HCT116 (cell line): ENCODE results near the gene RAET1L. TPM values are rescaled to one million over a fixed set of nuclear protein-coding genes. Genes with fewer than 3 reads are reported as not detected.

Source experiments
- ATAC-seq: fragments of 200-7000 bp; cut with Tn5 transposase; 2 replicates; pipeline ENCODE4 v1.9.1; 2020; ENCODE audit warnings: mild to moderate bottlenecking, moderate library complexity
- BruUV-seq: library from RNA; stranded (reverse); fragments of 400-500 nt; replicated peaks from 2 replicates; lab custom pipeline; 2021; lab: Mats Ljungman, UMichigan
- CTCF ChIA-PET: fragments of 300-600 bp; sonication (Branson Sonifier 250); formaldehyde crosslinking; loops from one replicate; lab custom pipeline; 2021; ENCODE audit warnings: antibody characterized with exemption; lab: Charles Lee
- POLR2A ChIA-PET: fragments of 300-600, 350-600 bp; sonication (Branson Sonifier 250); formaldehyde crosslinking; loops from one replicate; lab custom pipeline; 2021; ENCODE audit warnings: antibody characterized with exemption; lab: Charles Lee
- RAD21 ChIA-PET, 2 experiments: fragments of 300-600 bp; sonication (Branson Sonifier 250); formaldehyde crosslinking; loops; one replicate each; lab custom pipeline; 2023; ENCODE audit warnings: low total read pairs in 2 of 2; ENCODE audit not compliant: uncharacterized antibody in 2 of 2, unreplicated experiment in 2 of 2, low non-redundant PET in 1 of 2; lab: Charles Lee
- DNase-seq: peaks from one replicate; pipeline ENCODE4 v3.0.0-alpha.2; 2010; ENCODE audit warnings: low read depth, low spot score
- H2AFZ ChIP-seq: fragments of 200-600 bp; shearing (Covaris generic), sonication (generic); 2 replicates; pipeline ENCODE4 v1.6.1; 2017; ENCODE audit warnings: low read depth, mixed run types, mixed read lengths, antibody characterized with exemption, low read length; ENCODE audit not compliant: poor library complexity, severe bottlenecking
- H3K27ac ChIP-seq: 2 replicates; pipeline ENCODE4 v1.5.1; 2012; ENCODE audit warnings: low read depth, low read length
- H3K27me3 ChIP-seq: fragments of 200-600 bp; sonication (generic); 2 replicates; pipeline ENCODE4 v1.6.1; 2016; ENCODE audit warnings: mixed run types, low read length, mixed read lengths; ENCODE audit not compliant: insufficient read depth
- H3K36me3 ChIP-seq, 2 experiments: fragments of 200-500 bp in 1 of 2; fragments of 200-600 bp in 1 of 2; sonication (Bioruptor generic) in 1 of 2; sonication (generic) in 1 of 2; 2 replicates each; pipeline versions ENCODE4 v1.5.1 to v1.6.1; 2014 to 2016; ENCODE audit warnings: low read length in 2 of 2, inconsistent platforms in 1 of 2, mixed read lengths in 1 of 2, mixed run types in 1 of 2; ENCODE audit not compliant: insufficient read depth in 2 of 2, control insufficient read depth in 1 of 2
- H3K4me1 ChIP-seq, 2 experiments: fragments of 200-600 bp in 1 of 2; sonication (generic) in 1 of 2; 2 replicates each; pipeline versions ENCODE4 v1.5.1 to v1.6.1; 2012 to 2017; ENCODE audit warnings: low read length in 2 of 2, inconsistent platforms in 1 of 2, mild to moderate bottlenecking in 1 of 2, mixed read lengths in 1 of 2, mixed run types in 1 of 2, moderate library complexity in 1 of 2; ENCODE audit not compliant: insufficient read depth in 2 of 2, control insufficient read depth in 1 of 2
- H3K4me2 ChIP-seq: fragments of 200-600 bp; sonication (generic); 2 replicates; pipeline ENCODE4 v1.6.1; 2017; ENCODE audit warnings: mixed run types, low read length, mixed read lengths
- H3K4me3 ChIP-seq, 2 experiments: fragments of 200-600 bp in 1 of 2; sonication (generic) in 1 of 2; replicated peaks in 1 of 2; 2 replicates each; pipeline ENCODE4 v1.5.1; 2011 to 2016; ENCODE audit warnings: low read length in 2 of 2, control low read depth in 1 of 2, low read depth in 1 of 2, mild to moderate bottlenecking in 1 of 2, mixed read lengths in 1 of 2, mixed run types in 1 of 2
- H3K79me2 ChIP-seq: fragments of 200-600 bp; sonication (generic); 2 replicates; pipeline ENCODE4 v1.6.1; 2017; ENCODE audit warnings: mild to moderate bottlenecking, mixed run types, low read length, moderate library complexity, mixed read lengths; ENCODE audit not compliant: insufficient read depth
- H3K9ac ChIP-seq: fragments of 200-600 bp; sonication (generic); 2 replicates; pipeline ENCODE4 v1.6.1; 2016; ENCODE audit warnings: low read length, mixed read lengths
- H3K9me2 ChIP-seq: fragments of 200-600 bp; sonication (generic), shearing (Covaris generic); 2 replicates; pipeline ENCODE4 v1.6.1; 2017; ENCODE audit warnings: mixed run types, mild to moderate bottlenecking, moderate library complexity; ENCODE audit not compliant: insufficient read depth
- H3K9me3 ChIP-seq, 2 experiments: fragments of 200-500 bp in 1 of 2; fragments of 200-600 bp in 1 of 2; sonication (Bioruptor generic) in 1 of 2; sonication (generic) in 1 of 2; 2 replicates each; pipeline ENCODE4 v1.6.1; 2014 to 2017; ENCODE audit warnings: low read length in 2 of 2, mixed read lengths in 2 of 2, inconsistent platforms in 1 of 2, low read depth in 1 of 2, mild to moderate bottlenecking in 1 of 2, mixed run types in 1 of 2, moderate library complexity in 1 of 2; ENCODE audit not compliant: control insufficient read depth in 1 of 2, insufficient read depth in 1 of 2
- H4K20me1 ChIP-seq: fragments of 200-600 bp; sonication (generic), shearing (Covaris generic); 2 replicates; pipeline ENCODE4 v1.6.1; 2017; ENCODE audit warnings: mixed run types, mild to moderate bottlenecking, moderate library complexity; ENCODE audit not compliant: insufficient read depth
- CBX3 ChIP-seq: IDR thresholded peaks from 2 replicates; pipeline ENCODE4 v1.6.1; 2012; ENCODE audit warnings: low read depth
- EZH2 ChIP-seq: fragments of 200-600 bp; sonication (generic); IDR thresholded peaks from 2 replicates; pipeline ENCODE4 v1.6.1; 2017; ENCODE audit warnings: antibody characterized with exemption, mixed run types
- EZH2phosphoT487 ChIP-seq: fragments of 200-600 bp; IDR thresholded peaks from 2 replicates; pipeline ENCODE4 v1.6.1; 2018; ENCODE audit warnings: antibody characterized with exemption, borderline replicate concordance
- FOSL1 ChIP-seq: IDR thresholded peaks from 2 replicates; pipeline ENCODE4 v1.6.1; 2012; ENCODE audit warnings: low read depth
- JUND ChIP-seq: IDR thresholded peaks from 2 replicates; pipeline ENCODE4 v1.6.1; 2012
- POLR2A ChIP-seq: IDR thresholded peaks from 2 replicates; pipeline ENCODE4 v1.7.0; 2011; ENCODE audit warnings: borderline replicate concordance; ENCODE audit not compliant: insufficient read depth, insufficient read length; ENCODE audit errors: extremely low read depth
- POLR2AphosphoS5 ChIP-seq: IDR thresholded peaks from 2 replicates; pipeline ENCODE4 v1.6.1; 2011; ENCODE audit warnings: mild to moderate bottlenecking, low read depth, low read length, moderate library complexity
- SRF ChIP-seq: IDR thresholded peaks from 2 replicates; pipeline ENCODE4 v1.6.1; 2012; ENCODE audit warnings: low read depth
- ZNF274 ChIP-seq: fragments of 200-500 bp; sonication (Bioruptor generic); IDR thresholded peaks from 2 replicates; pipeline ENCODE4 v1.6.1; 2014; ENCODE audit warnings: mild to moderate bottlenecking, low read depth, low read length, inconsistent platforms
- intact Hi-C: fragments of 100-400 bp; cut with micrococcal nuclease; formaldehyde crosslinking; loops from 2 replicates; pipeline ENCODE4 v1.10.0; 2022
- total RNA-seq: library from RNA; stranded (reverse); gene quantifications from one replicate; pipeline ENCODE4 v1.2.1, GENCODE V29; 2021; ENCODE audit not compliant: unreplicated experiment
- TF ChIP-seq, protein P1 (sequence below): IDR thresholded peaks from 2 replicates; pipeline ENCODE4 v1.6.1; 2011; ENCODE audit warnings: mild to moderate bottlenecking, low read length, moderate library complexity; ENCODE audit not compliant: insufficient replicate concordance; ENCODE audit errors: extremely low read depth
- TF ChIP-seq, protein P2 (sequence below): IDR thresholded peaks from 2 replicates; pipeline ENCODE4 v1.6.1; 2012
- TF ChIP-seq, protein P3 (sequence below), 3 experiments: fragments of 200-600 bp in 1 of 3; sonication (generic) in 1 of 3; IDR thresholded peaks in 2 of 3; conservative IDR thresholded peaks in 1 of 3; 2 replicates each; pipeline ENCODE4 v1.5.1; 2012 to 2017; ENCODE audit warnings: low read depth in 2 of 3, low read length in 2 of 3, antibody characterized with exemption in 1 of 3, borderline replicate concordance in 1 of 3, control low read depth in 1 of 3, mild to moderate bottlenecking in 1 of 3, mixed read lengths in 1 of 3, mixed run types in 1 of 3, moderate library complexity in 1 of 3; ENCODE audit not compliant: insufficient read depth in 1 of 3

The RAET1L gene
- total RNA-seq, 1 experiment from 2014 or later = 1.5 TPM

DNA sequence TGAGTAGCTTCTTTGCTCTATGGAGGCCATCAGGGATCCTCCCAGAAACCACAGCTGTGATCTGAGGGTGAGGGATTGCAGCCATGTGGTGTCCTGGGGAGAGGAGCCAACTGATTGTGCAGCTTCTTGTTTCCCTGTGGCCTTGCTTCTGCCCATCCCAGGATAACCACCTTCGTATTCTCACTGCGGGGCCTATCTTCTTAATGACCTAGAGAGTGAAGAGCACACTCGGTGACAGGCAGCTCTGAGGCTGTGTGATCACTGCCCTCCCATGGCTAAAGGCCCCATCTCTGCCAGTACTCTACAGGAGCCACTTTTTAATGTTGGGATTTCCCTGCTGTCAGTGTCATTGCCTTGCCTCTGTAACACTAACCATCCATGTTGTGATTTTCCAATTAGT is 5.3 kb upstream of the RAET1L start:
- intact Hi-C loops = no loop called here
- no peaks in the 10 kb centered on the region for H3K9me3 ChIP-seq
- H3K4me3 ChIP-seq = no peak overlapping the region
- H3K27ac ChIP-seq = no peak overlapping the region
- H3K9me2 ChIP-seq = no peaks in the 10 kb centered on the region
- CTCF ChIA-PET = no interaction called here
- POLR2A ChIA-PET = no interaction called here
- BruUV-seq = no TSS peak
- TF ChIP-seq POLR2AphosphoS5 = no peak
- no peak for TF ChIP-seq EZH2phosphoT487
- no peak for TF ChIP-seq FOSL1
- TF ChIP-seq JUND = no peak
- no peak for TF ChIP-seq ZNF274
- TF ChIP-seq, protein P1, sequence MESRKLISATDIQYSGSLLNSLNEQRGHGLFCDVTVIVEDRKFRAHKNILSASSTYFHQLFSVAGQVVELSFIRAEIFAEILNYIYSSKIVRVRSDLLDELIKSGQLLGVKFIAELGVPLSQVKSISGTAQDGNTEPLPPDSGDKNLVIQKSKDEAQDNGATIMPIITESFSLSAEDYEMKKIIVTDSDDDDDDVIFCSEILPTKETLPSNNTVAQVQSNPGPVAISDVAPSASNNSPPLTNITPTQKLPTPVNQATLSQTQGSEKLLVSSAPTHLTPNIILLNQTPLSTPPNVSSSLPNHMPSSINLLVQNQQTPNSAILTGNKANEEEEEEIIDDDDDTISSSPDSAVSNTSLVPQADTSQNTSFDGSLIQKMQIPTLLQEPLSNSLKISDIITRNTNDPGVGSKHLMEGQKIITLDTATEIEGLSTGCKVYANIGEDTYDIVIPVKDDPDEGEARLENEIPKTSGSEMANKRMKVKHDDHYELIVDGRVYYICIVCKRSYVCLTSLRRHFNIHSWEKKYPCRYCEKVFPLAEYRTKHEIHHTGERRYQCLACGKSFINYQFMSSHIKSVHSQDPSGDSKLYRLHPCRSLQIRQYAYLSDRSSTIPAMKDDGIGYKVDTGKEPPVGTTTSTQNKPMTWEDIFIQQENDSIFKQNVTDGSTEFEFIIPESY = no peak
- TF ChIP-seq POLR2A = no peak
- TF ChIP-seq EZH2 = no peak
- TF ChIP-seq, protein P2, sequence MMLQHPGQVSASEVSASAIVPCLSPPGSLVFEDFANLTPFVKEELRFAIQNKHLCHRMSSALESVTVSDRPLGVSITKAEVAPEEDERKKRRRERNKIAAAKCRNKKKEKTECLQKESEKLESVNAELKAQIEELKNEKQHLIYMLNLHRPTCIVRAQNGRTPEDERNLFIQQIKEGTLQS = no peak
- no peak for TF ChIP-seq SRF
- TF ChIP-seq, protein P3, sequence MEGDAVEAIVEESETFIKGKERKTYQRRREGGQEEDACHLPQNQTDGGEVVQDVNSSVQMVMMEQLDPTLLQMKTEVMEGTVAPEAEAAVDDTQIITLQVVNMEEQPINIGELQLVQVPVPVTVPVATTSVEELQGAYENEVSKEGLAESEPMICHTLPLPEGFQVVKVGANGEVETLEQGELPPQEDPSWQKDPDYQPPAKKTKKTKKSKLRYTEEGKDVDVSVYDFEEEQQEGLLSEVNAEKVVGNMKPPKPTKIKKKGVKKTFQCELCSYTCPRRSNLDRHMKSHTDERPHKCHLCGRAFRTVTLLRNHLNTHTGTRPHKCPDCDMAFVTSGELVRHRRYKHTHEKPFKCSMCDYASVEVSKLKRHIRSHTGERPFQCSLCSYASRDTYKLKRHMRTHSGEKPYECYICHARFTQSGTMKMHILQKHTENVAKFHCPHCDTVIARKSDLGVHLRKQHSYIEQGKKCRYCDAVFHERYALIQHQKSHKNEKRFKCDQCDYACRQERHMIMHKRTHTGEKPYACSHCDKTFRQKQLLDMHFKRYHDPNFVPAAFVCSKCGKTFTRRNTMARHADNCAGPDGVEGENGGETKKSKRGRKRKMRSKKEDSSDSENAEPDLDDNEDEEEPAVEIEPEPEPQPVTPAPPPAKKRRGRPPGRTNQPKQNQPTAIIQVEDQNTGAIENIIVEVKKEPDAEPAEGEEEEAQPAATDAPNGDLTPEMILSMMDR (IDR thresholded peaks at IDR 0.05 in 2 of 3, conservative IDR thresholded peaks at IDR 0.05 in 1 of 3; ENCODE audit: borderline replicate concordance in 1 of 3, insufficient read depth in 1 of 3, low read depth in 2 of 3, low read length in 2 of 3) = no peak
- TF ChIP-seq CBX3 = no peak
- DNase-seq (no peak), ATAC-seq (no peak)
- RAD21 ChIA-PET = no interaction called here
- no peaks in the 10 kb centered on the region for H3K79me2 ChIP-seq
- no peaks in the 10 kb centered on the region for H4K20me1 ChIP-seq
- H3K36me3 ChIP-seq = no peaks in the 10 kb centered on the region
- H3K4me1 ChIP-seq = peaks cover 12 to 18% of the 10 kb centered on the region in 2 experiments
- no peak overlapping the region for H3K4me2 ChIP-seq
- no peak overlapping the region for H2AFZ ChIP-seq
- no peak overlapping the region for H3K9ac ChIP-seq
- H3K27me3 ChIP-seq = no peaks in the 10 kb centered on the region
